Measurements from ENCODE around the gene EFCAB6. TPM values are rescaled to one million over a fixed set of nuclear protein-coding genes. Genes with fewer than 3 reads are reported as not detected.

EFCAB6 gene
- total and polyA plus RNA-seq, 8 donors, result 0.29 to 10.5 (median 3.5) TPM

GRCh38 chr22:43485502-43486089, 326.5 kb downstream of the EFCAB6 start:
- no peak overlapping the region for H3K27ac ChIP-seq
- no peak for DNase-seq
- no peak for TF ChIP-seq EP300 (IDR thresholded peaks at IDR 0.05)
- no peaks in the 10 kb centered on the region for H3K4me1 ChIP-seq
- no peaks in the 10 kb centered on the region for H3K36me3 ChIP-seq
- peaks cover 0 to 62% (median 13%) of the 10 kb centered on the region in 3 donors for H3K27me3 ChIP-seq
- intact Hi-C loops (cut with DNase I; ENCODE audit: low total_unique reads), result no loop called here
- no peaks in the 10 kb centered on the region for H3K9me3 ChIP-seq
- WGBS, 5 donors, result 56 to 72% (median 60%) methylated on average over 18 to 20 of the region's 20 CpGs
- H3K4me3 ChIP-seq, result no peak overlapping the region

- Histone ChIP-seq H3K27ac (no peak overlapping the region), H3K27me3 (peaks cover 0 to 50% (median 7%) of the 10 kb centered on the region in 3 donors), H3K4me1 (no peaks in the 10 kb centered on the region), H3K9me3 (no peaks in the 10 kb centered on the region), H3K4me3 (no peak overlapping the region), H3K36me3 (no peaks in the 10 kb centered on the region)
- TF ChIP-seq POLR2A (IDR thresholded peaks at IDR 0.05) (no peak), POLR2AphosphoS5 (IDR thresholded peaks at IDR 0.05) (no peak), CTCF (IDR thresholded peaks at IDR 0.05) (no peak), EP300 (IDR thresholded peaks at IDR 0.05) (no peak)
- WGBS, 5 donors, result 81 to 91% (median 88%) methylated on average over 6 to 8 of the region's 8 CpGs
- no peak for DNase-seq
- intact Hi-C loops (cut with DNase I; ENCODE audit: low total_unique reads), result no loop called here
Observed at GRCh38 chr22:43484227-43484626, 327.9 kb downstream of the EFCAB6 start.

- no peaks in the 10 kb centered on the region for H3K9me3 ChIP-seq
- no peaks in the 10 kb centered on the region for H3K4me1 ChIP-seq
- no peak for DNase-seq
- intact Hi-C loops (cut with DNase I; ENCODE audit: low total_unique reads), result no loop called here
- no peak for TF ChIP-seq EP300 (IDR thresholded peaks at IDR 0.05)
- TF ChIP-seq POLR2A (IDR thresholded peaks at IDR 0.05), result no peak
- TF ChIP-seq CTCF (IDR thresholded peaks at IDR 0.05), result no peak
- TF ChIP-seq POLR2AphosphoS5 (IDR thresholded peaks at IDR 0.05), result no peak
- WGBS, 5 donors, result 81 to 85% (median 83%) methylated on average over 3 to 7 of the region's 7 CpGs
- H3K36me3 ChIP-seq, result no peaks in the 10 kb centered on the region
- no peak overlapping the region for H3K27ac ChIP-seq
- H3K27me3 ChIP-seq, result peaks cover 0 to 45% (median 7%) of the 10 kb centered on the region in 3 donors
- no peak overlapping the region for H3K4me3 ChIP-seq
Observed at GRCh38 chr22:43483669-43484068, 328.4 kb downstream of the EFCAB6 start.

GRCh38 chr22:43483266-43483665, 328.8 kb downstream of the EFCAB6 start:
- intact Hi-C loops (cut with DNase I; ENCODE audit: low total_unique reads), result no loop called here
- WGBS, 5 donors, result 71 to 86% (median 80%) methylated on average over 8 to 13 of the region's 13 CpGs
- Histone ChIP-seq H3K27me3 (peaks cover 0 to 44% (median 7%) of the 10 kb centered on the region in 3 donors), H3K9me3 (no peaks in the 10 kb centered on the region), H3K4me3 (no peak overlapping the region), H3K36me3 (no peaks in the 10 kb centered on the region), H3K27ac (no peak overlapping the region), H3K4me1 (no peaks in the 10 kb centered on the region)
- TF ChIP-seq EP300 (IDR thresholded peaks at IDR 0.05) (no peak), POLR2A (IDR thresholded peaks at IDR 0.05) (no peak), CTCF (IDR thresholded peaks at IDR 0.05) (no peak), POLR2AphosphoS5 (IDR thresholded peaks at IDR 0.05) (no peak)
- no peak for DNase-seq

GRCh38 chr22:43482318-43482625, 329.8 kb downstream of the EFCAB6 start:
- DNase-seq, result no peak
- H3K4me1 ChIP-seq, result no peaks in the 10 kb centered on the region
- intact Hi-C loops (cut with DNase I; ENCODE audit: low total_unique reads), result no loop called here
- no peaks in the 10 kb centered on the region for H3K36me3 ChIP-seq
- no peak for TF ChIP-seq CTCF (IDR thresholded peaks at IDR 0.05)
- no peak for TF ChIP-seq EP300 (IDR thresholded peaks at IDR 0.05)
- no peak for TF ChIP-seq POLR2A (IDR thresholded peaks at IDR 0.05)
- TF ChIP-seq POLR2AphosphoS5 (IDR thresholded peaks at IDR 0.05), result no peak
- peaks cover 0 to 34% (median 7%) of the 10 kb centered on the region in 3 donors for H3K27me3 ChIP-seq
- 54 to 82% (median 66%) methylated on average over 7 to 8 of the region's 8 CpGs for WGBS, 5 donors
- H3K27ac ChIP-seq, result no peak overlapping the region
- H3K4me3 ChIP-seq, result no peak overlapping the region
- H3K9me3 ChIP-seq, result no peaks in the 10 kb centered on the region
